Muscle layer of colon (tissue), 2 donors: Measurements from ENCODE around the gene KRT6B.
"Not testable (repeated sequence)": the region's sequence is repeated elsewhere in the genome, so short reads cannot be mapped to it uniquely, and the experiment has no call there.

ENCODE experiments used
- H3K27ac ChIP-seq: one replicate; pipeline ENCODE4 v1.7.0; 2013; ENCODE audit warnings: low read depth, mild to moderate bottlenecking, low read length, moderate library complexity
- H3K27me3 ChIP-seq, 2 donors: one replicate each; pipeline ENCODE4 v1.7.0; 2013; ENCODE audit warnings: low read length in 2 of 2, mild to moderate bottlenecking in 2 of 2; ENCODE audit not compliant: insufficient read depth in 2 of 2, control insufficient read depth in 1 of 2
- H3K36me3 ChIP-seq: one replicate; pipeline ENCODE4 v1.7.0; 2013; ENCODE audit warnings: mild to moderate bottlenecking, low read length; ENCODE audit not compliant: insufficient read depth
- H3K4me1 ChIP-seq: one replicate; pipeline ENCODE4 v1.7.0; 2013; ENCODE audit warnings: mild to moderate bottlenecking, low read length; ENCODE audit not compliant: insufficient read depth
- H3K4me3 ChIP-seq, 2 donors: one replicate each; pipeline ENCODE4 v1.7.0; 2013; ENCODE audit warnings: low read length in 2 of 2, low read depth in 1 of 2, mild to moderate bottlenecking in 1 of 2, moderate library complexity in 1 of 2
- H3K9ac ChIP-seq: one replicate; pipeline ENCODE4 v1.7.0; 2013; ENCODE audit warnings: low read length
- H3K9me3 ChIP-seq: one replicate; pipeline ENCODE4 v1.7.0; 2013; ENCODE audit warnings: mild to moderate bottlenecking, low read length
- donor health status: abdominal sarcoma.
- donor health status: Adenocarcinoma of cecum.

Gene KRT6B

GRCh38 chr12:52452101-52452500 lies at the start of gene KRT6B:
TSS of gene KRT6B (minus strand) at chr12:52452146. CDS start at chr12:52452078, 68 bp downstream.
- Histone ChIP-seq H3K4me3 (no peak within 1 kb of the TSS), H3K4me1 (no peaks in the 10 kb centered on the region), H3K27ac (no peak within 1 kb of the TSS), H3K9me3 (no peaks in the 10 kb centered on the region), H3K27me3 (no peaks in the 10 kb centered on the region), H3K9ac (no peak within 1 kb of the TSS), H3K36me3 (no peaks in the 10 kb centered on the region)

- Histone ChIP-seq H3K9ac (no peak overlapping the region), H3K36me3 (no peaks in the 10 kb centered on the region), H3K4me3 (no peak overlapping the region), H3K9me3 (no peaks in the 10 kb centered on the region), H3K27ac (no peak overlapping the region), H3K27me3 (no peaks in the 10 kb centered on the region), H3K4me1 (peaks cover under 1% of the 10 kb centered on the region)
Measured at GRCh38 chr12:52501490-52501889, 49.5 kb upstream of the KRT6B start.

- not testable (repeated sequence) for H3K36me3 ChIP-seq, H3K27ac ChIP-seq, H3K9me3 ChIP-seq, H3K4me1 ChIP-seq, H3K4me3 ChIP-seq, H3K27me3 ChIP-seq, H3K9ac ChIP-seq
Measured at GRCh38 chr12:52500574-52500973, 48.6 kb upstream of the KRT6B start.

GRCh38 chr12:52499806-52500560 lies 48.0 kb upstream of the KRT6B start:
- peaks cover 15% of the 10 kb centered on the region for H3K4me1 ChIP-seq
- H3K4me3 ChIP-seq, result no peak overlapping the region
- H3K27ac ChIP-seq, result no peak overlapping the region
- H3K36me3 ChIP-seq, result no peaks in the 10 kb centered on the region
- no peaks in the 10 kb centered on the region for H3K27me3 ChIP-seq
- H3K9ac ChIP-seq, result no peak overlapping the region
- no peaks in the 10 kb centered on the region for H3K9me3 ChIP-seq

DNA sequence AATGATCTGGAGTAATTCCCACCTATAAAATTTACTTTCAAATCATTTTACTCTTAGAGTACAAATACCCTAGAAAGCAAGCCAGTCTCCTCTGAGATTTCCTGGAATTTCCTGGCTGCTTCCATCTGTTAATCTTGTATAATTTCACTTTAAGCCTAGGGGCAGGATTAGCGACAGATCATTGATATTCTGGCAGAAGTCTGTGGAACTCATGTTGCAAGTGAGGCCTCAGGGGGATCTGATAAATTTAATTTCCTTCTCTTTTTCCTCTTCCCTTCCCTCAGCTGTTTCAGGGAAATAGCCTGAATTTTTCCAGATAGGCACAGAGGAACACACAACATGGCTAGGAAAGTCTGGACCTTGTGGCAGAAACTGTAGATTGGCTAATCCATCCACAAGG lies 47.0 kb upstream of the KRT6B start:
- Histone ChIP-seq H3K36me3 (no peaks in the 10 kb centered on the region), H3K9me3 (no peaks in the 10 kb centered on the region), H3K27ac (no peak overlapping the region), H3K9ac (no peak overlapping the region), H3K4me3 (no peak overlapping the region), H3K27me3 (no peaks in the 10 kb centered on the region), H3K4me1 (peaks cover 23% of the 10 kb centered on the region)

DNA sequence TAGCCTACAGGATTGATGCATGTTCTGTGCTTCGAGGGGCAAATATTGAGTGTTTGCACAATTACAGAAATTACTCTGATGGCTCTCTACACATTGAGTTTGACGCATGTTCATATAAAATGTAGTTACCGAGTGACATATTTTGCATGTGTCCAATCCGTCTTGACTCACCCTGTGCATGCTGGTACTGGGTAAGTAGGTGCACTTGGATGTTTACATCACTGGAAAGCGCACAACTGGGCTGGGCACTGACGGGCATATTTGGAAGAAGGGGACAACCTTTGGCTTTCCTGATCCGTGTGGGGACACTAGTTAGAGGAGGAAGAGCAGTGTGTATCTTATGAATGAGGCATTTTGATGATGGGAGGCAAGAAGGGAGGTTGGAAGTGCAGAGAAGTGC lies 46.0 kb upstream of the KRT6B start:
- Histone ChIP-seq H3K4me3 (no peak overlapping the region), H3K36me3 (no peaks in the 10 kb centered on the region), H3K9ac (no peak overlapping the region), H3K27me3 (no peaks in the 10 kb centered on the region), H3K27ac (no peak overlapping the region), H3K4me1 (peaks cover 23% of the 10 kb centered on the region), H3K9me3 (no peaks in the 10 kb centered on the region)

DNA sequence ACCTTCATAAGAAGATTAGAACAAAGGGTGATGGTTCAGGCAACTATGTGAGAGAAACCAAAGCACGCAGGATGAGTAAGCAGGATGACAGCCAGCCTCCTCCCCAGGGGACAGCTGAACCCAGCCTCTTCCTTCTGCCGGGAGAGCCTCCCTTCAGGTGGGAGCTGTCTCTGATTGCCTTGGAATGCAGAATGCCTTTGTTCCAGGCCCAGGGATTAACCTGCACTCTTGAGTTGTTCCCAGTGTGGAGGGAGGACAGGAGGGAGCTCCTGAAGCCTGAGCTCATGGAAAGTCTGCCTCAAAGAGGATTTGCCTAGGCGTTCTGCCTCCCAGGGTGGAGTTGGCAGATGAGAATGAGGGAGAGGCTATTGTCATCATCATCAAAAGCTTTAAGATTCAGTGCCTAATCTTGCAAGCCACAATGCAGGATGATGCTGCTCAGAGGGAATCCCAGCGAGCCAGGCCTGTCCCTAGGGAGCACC lies 44.7 kb upstream of the KRT6B start:
- no peak overlapping the region for H3K27ac ChIP-seq
- H3K4me3 ChIP-seq, result no peak overlapping the region
- no peaks in the 10 kb centered on the region for H3K27me3 ChIP-seq
- no peak overlapping the region for H3K9ac ChIP-seq
- H3K9me3 ChIP-seq, result no peaks in the 10 kb centered on the region
- no peaks in the 10 kb centered on the region for H3K36me3 ChIP-seq
- H3K4me1 ChIP-seq, result peaks cover 23% of the 10 kb centered on the region

- no peaks in the 10 kb centered on the region for H3K27me3 ChIP-seq
- H3K9ac ChIP-seq, result no peak overlapping the region
- no peak overlapping the region for H3K27ac ChIP-seq
- no peaks in the 10 kb centered on the region for H3K36me3 ChIP-seq
- peaks cover 23% of the 10 kb centered on the region for H3K4me1 ChIP-seq
- no peaks in the 10 kb centered on the region for H3K9me3 ChIP-seq
- no peak overlapping the region for H3K4me3 ChIP-seq
Measured at GRCh38 chr12:52496054-52496453, 44.1 kb upstream of the KRT6B start.

- Histone ChIP-seq H3K4me1 (peaks cover 23% of the 10 kb centered on the region), H3K9me3 (no peaks in the 10 kb centered on the region), H3K27ac (no peak overlapping the region), H3K4me3 (no peak overlapping the region), H3K36me3 (no peaks in the 10 kb centered on the region), H3K9ac (no peak overlapping the region), H3K27me3 (no peaks in the 10 kb centered on the region)
Measured at GRCh38 chr12:52495389-52495788, 43.4 kb upstream of the KRT6B start.

- H3K36me3 ChIP-seq, result no peaks in the 10 kb centered on the region
- no peak overlapping the region for H3K9ac ChIP-seq
- H3K9me3 ChIP-seq, result no peaks in the 10 kb centered on the region
- no peaks in the 10 kb centered on the region for H3K27me3 ChIP-seq
- peaks cover 23% of the 10 kb centered on the region for H3K4me1 ChIP-seq
- H3K4me3 ChIP-seq, result no peak overlapping the region
- no peak overlapping the region for H3K27ac ChIP-seq
Measured at GRCh38 chr12:52494518-52494917, 42.6 kb upstream of the KRT6B start.

DNA sequence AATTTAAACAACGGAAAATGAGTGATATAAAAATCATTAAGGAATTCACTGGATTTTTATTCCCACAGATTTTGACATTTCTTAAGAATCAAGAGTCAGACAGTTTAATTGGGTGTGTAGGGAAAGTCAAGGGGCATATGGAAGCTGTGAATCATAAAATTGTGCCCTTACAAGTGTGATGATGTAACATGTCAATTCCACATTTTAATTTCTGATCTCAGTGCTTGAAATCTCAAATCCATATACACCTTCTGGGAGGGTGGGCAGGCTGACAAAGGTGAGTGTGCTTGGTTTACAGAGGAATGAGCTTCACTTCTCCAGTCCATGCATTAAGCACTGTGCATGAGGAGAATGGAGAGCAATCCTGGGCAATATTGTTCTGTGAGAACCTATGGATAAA lies 42.2 kb upstream of the KRT6B start:
- no peak overlapping the region for H3K4me3 ChIP-seq
- no peaks in the 10 kb centered on the region for H3K36me3 ChIP-seq
- no peak overlapping the region for H3K9ac ChIP-seq
- H3K4me1 ChIP-seq, result peaks cover 23% of the 10 kb centered on the region
- H3K27ac ChIP-seq, result no peak overlapping the region
- no peaks in the 10 kb centered on the region for H3K9me3 ChIP-seq
- no peaks in the 10 kb centered on the region for H3K27me3 ChIP-seq

- peaks cover 23% of the 10 kb centered on the region for H3K4me1 ChIP-seq
- H3K9me3 ChIP-seq, result no peaks in the 10 kb centered on the region
- no peak within 1 kb of the TSS for H3K27ac ChIP-seq
- no peak within 1 kb of the TSS for H3K4me3 ChIP-seq
- no peak within 1 kb of the TSS for H3K9ac ChIP-seq
- H3K27me3 ChIP-seq, result no peaks in the 10 kb centered on the region
- no peaks in the 10 kb centered on the region for H3K36me3 ChIP-seq
Measured at GRCh38 chr12:52493172-52493571, 41.2 kb upstream of the KRT6B start, which contains the start of gene KRT6A. TSS of gene KRT6A (minus strand) at chr12:52493257. CDS start at chr12:52493188, 69 bp downstream.
